ENCODE results near the gene TROAP.
"Not testable (repeated sequence)": the region's sequence is repeated elsewhere in the genome, so short reads cannot be mapped to it uniquely, and the experiment has no call there.

TROAP gene

DNA sequence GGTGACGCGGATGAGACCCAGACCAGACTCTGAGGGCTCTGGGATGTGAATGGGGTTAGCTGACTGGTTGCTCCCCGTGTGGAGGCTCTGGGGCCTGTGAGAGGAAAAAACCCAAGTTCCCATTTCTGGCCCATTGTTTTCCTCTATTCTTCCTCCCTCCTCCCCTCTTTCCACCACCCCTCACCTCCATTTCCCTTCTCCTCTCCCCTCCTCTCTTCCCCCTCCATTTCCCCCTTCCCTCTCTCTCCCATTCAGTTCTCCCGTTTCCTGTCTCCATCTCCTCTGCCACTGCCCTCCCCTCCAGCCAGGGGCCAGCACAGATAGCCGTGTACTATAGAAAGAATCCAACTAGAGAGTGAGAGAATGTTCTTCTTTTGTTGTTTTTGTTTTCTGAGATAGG lies 40.8 kb upstream of the TROAP start:
- no peak for DNase-seq (ENCODE audit: low spot score)
- TF ChIP-seq CTCF (IDR thresholded peaks at IDR 0.05; ENCODE audit: extremely low read depth, missing control alignments) = no peak

GRCh38 chr12:49282740-49283375 lies 40.2 kb upstream of the TROAP start:
- DNase-seq (ENCODE audit: low spot score) = not testable (repeated sequence)

- DNase-seq (ENCODE audit: low spot score) = no peak
Measured at GRCh38 chr12:49283541-49284429, 39.3 kb upstream of the TROAP start.

DNA sequence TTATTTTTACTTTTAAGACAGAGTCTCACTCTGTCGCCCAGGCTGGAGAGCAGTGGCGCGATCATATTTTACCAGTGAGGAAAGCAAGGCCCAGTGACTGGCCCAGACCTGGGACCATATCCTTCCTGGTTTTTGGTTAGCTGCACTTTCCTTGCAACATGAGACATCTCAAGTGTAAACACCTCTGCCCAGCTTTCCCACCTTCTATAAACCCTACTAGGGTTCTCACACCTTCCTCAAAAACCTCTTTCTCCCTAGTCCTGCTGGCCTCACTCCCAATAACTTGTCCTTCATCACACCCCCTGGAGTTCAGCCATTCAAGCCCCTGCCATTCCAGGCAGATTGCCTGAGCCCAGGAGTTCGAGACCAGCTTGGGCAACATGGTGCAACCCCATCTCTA lies 38.4 kb upstream of the TROAP start:
- TF ChIP-seq CTCF (IDR thresholded peaks at IDR 0.05; ENCODE audit: extremely low read depth, missing control alignments) = no peak
- DNase-seq (ENCODE audit: low spot score) = no peak

More at GRCh38 chr12:49283541-49284429, 39.3 kb upstream of the TROAP start:
- TF ChIP-seq CTCF (IDR thresholded peaks at IDR 0.05; ENCODE audit: extremely low read depth, missing control alignments) = no peak

- no peak for DNase-seq (ENCODE audit: low spot score)
- TF ChIP-seq CTCF (IDR thresholded peaks at IDR 0.05; ENCODE audit: extremely low read depth, missing control alignments) = no peak
Measured at GRCh38 chr12:49287876-49288275, 35.2 kb upstream of the TROAP start.

GRCh38 chr12:49288412-49288853 lies 34.6 kb upstream of the TROAP start:
- TF ChIP-seq CTCF (IDR thresholded peaks at IDR 0.05; ENCODE audit: extremely low read depth, missing control alignments) = peak; percentile 82
- DNase-seq (ENCODE audit: low spot score) = peak; percentile 88

DNA sequence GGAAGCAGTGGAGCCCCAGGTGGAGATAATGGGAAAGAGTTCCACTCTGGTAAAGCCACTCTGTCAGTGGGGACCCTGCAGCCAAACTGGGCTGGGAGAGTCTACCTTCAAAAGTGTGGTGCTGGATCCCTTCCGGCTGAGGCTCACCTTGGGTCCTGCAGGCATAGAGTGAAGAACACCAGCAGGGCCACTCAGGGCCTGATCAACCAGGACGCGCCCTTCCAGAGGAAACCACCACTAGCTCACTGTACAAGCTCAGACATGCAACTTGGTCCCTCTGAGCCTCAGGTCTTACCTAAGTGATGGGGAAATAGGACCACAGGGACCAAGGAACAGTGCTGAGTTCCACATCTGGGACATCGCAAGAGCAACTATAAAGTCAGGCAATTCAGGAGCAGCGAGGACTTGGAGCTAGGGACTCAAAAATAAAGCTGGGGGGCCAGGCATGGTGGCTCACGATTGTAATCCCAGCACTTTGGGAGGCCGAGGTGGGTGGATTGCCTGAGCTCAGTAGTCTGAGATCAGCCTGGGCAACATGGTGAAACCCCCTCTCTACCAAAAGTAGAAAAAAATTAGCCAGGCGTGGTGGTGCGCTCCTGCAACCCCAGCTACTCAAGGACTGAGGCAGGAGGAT lies 34.0 kb upstream of the TROAP start:
- DNase-seq (ENCODE audit: low spot score) = peak; percentile 21
- TF ChIP-seq CTCF (IDR thresholded peaks at IDR 0.05; ENCODE audit: extremely low read depth, missing control alignments) = no peak
